SK-N-DZ (cell line): ENCODE data around the gene OARD1.
"Not testable (repeated sequence)": the region's sequence is repeated elsewhere in the genome, so short reads cannot be mapped to it uniquely, and the experiment has no call there.

Source experiments
- DNase-seq: peaks from one replicate; pipeline ENCODE4 v3.0.0-alpha.2; 2015; ENCODE audit warnings: low spot score

The OARD1 gene

DNA sequence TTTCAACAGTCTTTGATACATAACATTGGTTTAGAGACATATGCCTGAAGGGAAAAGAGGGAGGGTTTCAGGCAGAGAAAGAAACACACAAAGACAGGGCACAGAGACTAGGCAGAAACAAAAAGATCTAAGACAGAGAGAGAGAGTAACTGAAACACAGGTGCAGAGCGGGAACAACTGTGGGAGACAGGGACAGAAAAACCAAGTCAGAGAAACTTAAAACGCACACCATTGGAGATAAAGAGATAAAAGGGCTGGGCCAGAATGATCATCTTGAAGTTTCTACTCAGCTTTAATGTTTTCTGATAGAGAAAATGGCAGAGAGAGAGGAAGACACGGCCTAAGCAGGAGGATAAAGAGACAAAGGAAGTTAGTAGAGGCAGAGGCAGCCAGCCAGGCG, 44.9 kb downstream of the OARD1 start:
- DNase-seq: no peak

DNA sequence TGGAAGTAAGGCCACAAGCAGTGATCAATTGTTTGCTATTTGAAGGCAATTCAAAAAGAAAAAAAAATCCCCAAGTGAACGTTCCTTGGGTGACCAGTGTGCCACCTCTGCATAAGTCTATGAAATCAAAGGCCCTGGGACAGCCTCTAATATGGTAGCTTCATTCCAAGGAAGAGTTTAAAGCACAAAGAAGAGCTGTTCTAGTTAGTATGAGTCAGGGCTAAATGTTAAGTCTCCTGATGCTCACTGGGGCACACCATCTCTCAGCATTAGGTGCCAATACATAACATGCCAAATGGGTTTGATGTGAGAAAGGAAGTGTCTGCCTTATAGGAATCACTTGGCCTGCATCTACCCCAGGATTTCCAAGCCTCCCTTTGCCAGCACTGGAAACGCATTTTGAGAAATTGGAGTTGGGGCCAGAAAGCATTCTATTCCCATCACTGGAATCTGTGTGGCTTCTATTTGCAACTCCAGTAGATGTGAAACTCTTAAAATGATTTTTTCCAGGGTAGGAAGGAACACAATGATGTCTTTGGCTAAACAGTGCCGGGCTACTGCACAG, 46.1 kb downstream of the OARD1 start:
- no peak for DNase-seq

DNA sequence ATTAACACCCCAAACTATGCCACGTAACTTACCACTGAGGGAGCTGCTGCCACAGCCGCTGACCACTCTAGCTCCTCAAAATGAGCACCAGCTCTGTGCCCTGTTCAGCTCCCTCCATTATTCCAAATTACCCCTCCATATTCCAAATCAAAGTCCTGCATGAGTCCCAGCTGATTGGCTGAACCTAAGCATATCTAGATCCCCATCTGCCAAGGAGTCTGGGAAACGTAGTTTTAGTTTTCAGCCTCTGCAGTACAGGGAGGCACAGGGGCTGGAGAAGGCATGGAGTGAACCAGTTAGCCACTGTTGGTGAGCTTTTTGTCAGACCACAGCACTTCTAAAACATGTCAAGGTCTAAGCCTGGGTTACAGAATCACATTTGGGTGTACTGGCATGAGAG, 49.0 kb downstream of the OARD1 start:
- no peak for DNase-seq

DNA sequence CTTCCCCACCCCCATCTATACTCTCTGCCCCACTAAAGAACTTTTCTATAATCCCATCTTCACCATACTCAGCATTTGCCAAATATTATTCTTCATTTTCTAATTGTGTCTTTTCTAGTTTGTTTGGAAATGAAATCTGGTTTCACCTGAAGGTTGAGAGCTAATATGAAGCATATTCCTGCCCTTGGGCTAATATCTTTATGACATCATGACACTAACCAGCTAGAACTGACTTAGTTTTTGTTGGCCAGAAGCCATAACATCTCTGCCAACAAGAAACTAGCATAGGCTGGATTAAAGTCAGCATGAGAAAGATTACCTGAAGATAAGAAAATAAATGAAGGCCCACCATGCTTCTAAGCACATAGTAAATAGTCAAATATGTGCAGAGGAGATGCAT, 49.9 kb downstream of the OARD1 start:
- no peak for DNase-seq

DNA sequence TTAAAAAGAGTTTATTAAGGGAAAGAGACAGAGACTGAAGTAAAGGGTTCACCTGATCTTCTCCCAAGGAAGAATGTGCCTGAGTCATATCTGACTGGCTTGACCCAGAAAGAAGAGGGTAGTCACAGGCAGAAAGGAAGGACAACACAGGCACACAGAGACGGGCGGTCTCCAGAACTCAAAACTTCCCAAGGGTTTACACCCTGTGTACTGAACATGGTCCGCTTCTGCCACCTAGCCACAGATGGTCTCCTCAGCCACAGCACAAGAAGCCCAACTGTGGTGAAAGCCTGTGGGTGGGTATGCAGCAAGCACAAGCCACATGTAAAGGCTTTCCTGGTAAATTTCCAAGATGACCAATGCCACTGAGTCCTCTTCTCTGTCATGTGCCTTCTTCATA, 50.3 kb downstream of the OARD1 start:
- no peak for DNase-seq

DNA sequence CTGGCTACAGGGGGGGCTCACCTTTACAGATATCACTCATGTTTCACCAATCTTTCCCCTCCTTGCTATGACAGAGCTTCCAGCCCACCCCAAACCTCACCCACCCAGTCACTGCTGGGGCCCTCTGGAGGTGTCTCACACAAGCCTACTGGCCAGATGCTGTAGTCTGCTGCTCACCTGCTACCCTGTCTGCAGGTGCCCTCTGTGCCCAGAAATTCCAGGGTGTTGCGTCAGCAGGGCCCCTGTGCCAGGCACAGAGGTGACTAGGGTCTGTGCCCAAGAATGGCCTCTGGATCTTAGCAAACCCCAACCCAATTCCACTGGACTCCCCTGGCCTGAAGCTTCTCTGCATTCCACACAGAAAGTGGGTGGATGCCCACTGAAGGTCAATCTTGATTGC, 54.5 kb downstream of the OARD1 start:
- DNase-seq: no peak

DNA sequence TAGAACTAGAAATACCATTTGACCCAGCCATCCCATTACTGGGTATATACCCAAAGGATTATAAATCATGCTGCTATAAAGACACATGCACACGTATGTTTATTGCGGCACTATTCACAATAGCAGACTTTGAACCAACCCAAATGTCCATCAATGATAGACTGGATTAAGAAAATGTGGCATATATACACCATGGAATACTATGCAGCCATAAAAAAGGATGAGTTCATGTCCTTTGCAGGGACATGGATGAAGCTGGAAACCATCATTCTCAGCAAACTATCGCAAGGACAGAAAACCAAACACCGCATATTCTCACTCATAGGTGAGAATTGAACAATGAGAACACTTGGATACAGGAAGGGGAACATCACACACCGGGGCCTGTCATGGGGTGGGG, 56.3 kb downstream of the OARD1 start:
- DNase-seq: not testable (repeated sequence)

DNA sequence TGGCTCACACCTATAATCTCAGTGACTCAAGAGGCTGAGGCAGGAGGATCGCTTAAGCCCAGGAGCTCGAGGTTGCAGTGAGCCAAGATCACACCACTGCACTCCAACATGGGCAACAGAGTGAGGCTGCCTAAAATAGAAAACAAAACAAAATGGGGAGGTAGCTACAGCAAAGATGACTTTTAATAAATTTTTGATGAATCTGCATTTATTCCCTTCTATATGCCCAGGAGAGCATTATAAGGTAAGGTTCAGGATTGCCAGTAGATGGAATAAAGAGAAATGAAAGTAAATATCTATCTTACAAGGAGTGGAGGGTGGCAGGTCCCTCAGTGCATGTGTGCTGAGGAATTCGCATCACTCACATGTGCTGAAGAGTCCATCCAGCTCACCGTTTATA, 57.4 kb downstream of the OARD1 start:
- DNase-seq: no peak
